K562 (cell line): Measurements from ENCODE around the gene SPTA1. TPM values are rescaled to one million over a fixed set of nuclear protein-coding genes. Genes with fewer than 3 reads are reported as not detected.

Source experiments
- BHLHE40 ChIP-seq: IDR thresholded peaks from 2 replicates; pipeline ENCODE4 v1.6.1; 2011; ENCODE audit warnings: low read length, improper control_type of control experiment
- CBFA2T3 ChIP-seq: fragments of 450-650 bp; IDR thresholded peaks from 2 replicates; pipeline ENCODE4 v1.6.1; 2017
- CBX5 ChIP-seq: IDR thresholded peaks from 2 replicates; pipeline ENCODE4 v1.6.1; 2014; ENCODE audit warnings: low read depth, borderline replicate concordance
- FOXP4 ChIP-seq: sonication (generic); formaldehyde crosslinking; IDR thresholded peaks from 2 replicates; pipeline ENCODE4 v1.8.0; 2022; ENCODE audit warnings: mild to moderate bottlenecking, missing genetic modification reagents, borderline replicate concordance
- IRF9 ChIP-seq: fragments of 450-650 bp; IDR thresholded peaks from 2 replicates; pipeline ENCODE4 v1.6.1; 2016; ENCODE audit warnings: missing biosample characterization, missing genetic modification characterization
- KAT7 ChIP-seq: sonication (generic); formaldehyde crosslinking; IDR thresholded peaks from 2 replicates; pipeline ENCODE4 v1.8.0; 2022; ENCODE audit warnings: missing genetic modification reagents, mild to moderate bottlenecking, borderline replicate concordance
- KAT8 ChIP-seq: fragments of 450-650 bp; IDR thresholded peaks from 2 replicates; pipeline ENCODE4 v1.6.1; 2016; ENCODE audit warnings: low read depth, mild to moderate bottlenecking
- NR2C2 ChIP-seq, 2 experiments: fragments of 200-800 bp in 1 of 2; sonication (Bioruptor generic) in 1 of 2; sonication (generic) in 1 of 2; formaldehyde crosslinking in 1 of 2; IDR thresholded peaks; 2 replicates each; pipeline versions ENCODE4 v1.6.1 to v1.8.0; 2016 to 2022; ENCODE audit warnings: mild to moderate bottlenecking in 1 of 2, missing compliant biosample characterization in 1 of 2, missing genetic modification characterization in 1 of 2, missing genetic modification reagents in 1 of 2
- POU5F1 ChIP-seq: fragments of 150-350 bp; IDR thresholded peaks from 2 replicates; pipeline ENCODE4 v1.6.1; 2014; ENCODE audit warnings: borderline replicate concordance, low read length, low read depth, mild to moderate bottlenecking; ENCODE audit not compliant: partially characterized antibody
- TCF3 ChIP-seq: sonication (generic); formaldehyde crosslinking; IDR thresholded peaks from 2 replicates; pipeline ENCODE4 v1.4.0; 2020; ENCODE audit warnings: mild to moderate bottlenecking, missing genetic modification reagents
- TCF7L2 ChIP-seq: fragments of 150-350 bp; IDR thresholded peaks from 2 replicates; pipeline ENCODE4 v1.6.1; 2016; ENCODE audit warnings: low read depth, mild to moderate bottlenecking, low read length, moderate library complexity
- TSC22D4 ChIP-seq: fragments of 450-650 bp; IDR thresholded peaks from 2 replicates; pipeline ENCODE4 v1.6.1; 2016; ENCODE audit warnings: missing genetic modification characterization, missing biosample characterization, control low read depth
- ZFP30 ChIP-seq: fragments of 250-450 bp; sonication (Bioruptor Pico); IDR thresholded peaks from 2 replicates; pipeline ENCODE4 v1.8.0; 2022; ENCODE audit warnings: moderate library complexity, mild to moderate bottlenecking, inconsistent platforms, borderline replicate concordance
- ZNF77 ChIP-seq: fragments of 250-450 bp; sonication (Bioruptor Pico); IDR thresholded peaks from 2 replicates; pipeline ENCODE4 v1.5.0; 2020
- polyA plus RNA-seq, 8 experiments: library from polyadenylated mRNA; depleted of rRNA in 4 of 8; stranded (reverse) in 5 of 8; unstranded in 3 of 8; fragments of >200 nt; fragmentation: Nextera tagmentation in 2 of 8; fragmentation: Illumina TruSeq in 1 of 8; extraction: Ambion mirVana in 2 of 8; extraction: Trizol in 1 of 8; gene quantifications; 2 replicates each; pipeline versions ENCODE4 v1.2.1 to v1.2.3, GENCODE V29; 2011 to 2014; ENCODE audit warnings: inconsistent platforms in 1 of 8, missing spikeins in 1 of 8
- total RNA-seq, 7 experiments: library from RNA; depleted of rRNA in 6 of 7; stranded (reverse); fragments of >200 nt in 6 of 7; fragmentation: Illumina TruSeq in 2 of 7; extraction: Trizol in 2 of 7; gene quantifications; 2 replicates each; pipeline versions ENCODE4 v1.2.1 to v1.2.3, GENCODE V29; 2011 to 2021; ENCODE audit warnings: low replicate concordance in 1 of 7
- TF ChIP-seq, protein P1 (sequence below): fragments of 250-450 bp; sonication (Bioruptor Pico); IDR thresholded peaks from 2 replicates; pipeline ENCODE4 v1.8.0; 2021; ENCODE audit warnings: borderline replicate concordance, mild to moderate bottlenecking, moderate library complexity; ENCODE audit not compliant: poor library complexity, severe bottlenecking
- TF ChIP-seq, protein P2 (sequence below): sonication (generic); formaldehyde crosslinking; IDR thresholded peaks from 2 replicates; pipeline ENCODE4 v1.9.0; 2022; ENCODE audit warnings: mild to moderate bottlenecking, missing genetic modification reagents
- TF ChIP-seq, protein P3 (sequence below): sonication (generic); formaldehyde crosslinking; IDR thresholded peaks from 2 replicates; pipeline ENCODE4 v1.8.1; 2023; ENCODE audit warnings: mild to moderate bottlenecking, missing genetic modification reagents
- TF ChIP-seq, protein P4 (sequence below): fragments of 450-650 bp; IDR thresholded peaks from 2 replicates; pipeline ENCODE4 v1.6.1; 2017; ENCODE audit warnings: mild to moderate bottlenecking, moderate library complexity

The SPTA1 gene
- total and polyA plus RNA-seq, 9 of the 15 experiments (the other 6 are each of a cell fraction or from before 2014, with no cell fraction given), result 11.0 to 62.1 (median 45.9) TPM

DNA sequence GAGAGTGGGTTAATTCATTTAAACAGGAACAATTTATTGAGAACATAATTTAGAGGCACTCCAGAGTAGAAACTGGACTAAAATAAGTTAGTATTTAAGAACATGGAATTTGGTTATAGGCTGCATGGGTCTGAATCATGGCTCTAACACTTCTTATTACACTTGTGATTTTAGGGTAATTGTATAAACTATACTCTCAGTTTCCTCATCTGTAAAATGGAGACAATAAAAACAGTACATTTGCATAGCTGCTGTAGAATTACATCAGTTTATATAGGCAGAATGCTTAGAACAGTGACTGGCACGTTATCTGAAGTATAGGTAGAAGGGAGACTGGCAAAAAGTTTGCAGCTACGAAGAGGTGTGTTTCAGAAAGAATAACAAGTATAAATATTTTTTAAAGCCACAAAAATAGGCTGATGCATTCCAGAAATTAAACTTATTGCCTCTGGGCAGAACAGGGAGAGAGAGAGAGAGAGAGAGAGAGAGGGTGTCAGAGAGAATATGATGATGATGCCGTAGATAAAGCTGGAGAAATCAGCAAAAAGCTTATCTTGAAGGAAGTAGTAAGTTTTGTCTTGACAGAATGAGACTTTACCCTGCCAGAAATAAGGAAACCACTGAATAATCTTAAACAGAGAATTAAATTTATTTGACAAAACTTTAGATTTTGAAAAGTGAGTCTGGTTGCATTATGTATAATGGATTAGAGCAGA, 42.2 kb upstream of the SPTA1 start (continued):
- TF ChIP-seq KAT8 (no peak), TSC22D4 (no peak), ZFP30 (CRISPR knock-in tag) (no peak), BHLHE40 (no peak), ZNF77 (no peak), POU5F1 (no peak), IRF9 (no peak), FOXP4 (CRISPR knock-in tag) (no peak), TCF7L2 (no peak), CBX5 (no peak), KAT7 (CRISPR knock-in tag) (no peak), CBFA2T3 (no peak), NR2C2 (CRISPR knock-in tag; IDR thresholded peaks at IDR 0.05) (no peak), NR2C2 (tag; IDR thresholded peaks at IDR 0.05) (0 out of 2 replicates have a peak, but pooled peaks have one; percentile 21), TCF3 (no peak)
- TF ChIP-seq, protein P1, sequence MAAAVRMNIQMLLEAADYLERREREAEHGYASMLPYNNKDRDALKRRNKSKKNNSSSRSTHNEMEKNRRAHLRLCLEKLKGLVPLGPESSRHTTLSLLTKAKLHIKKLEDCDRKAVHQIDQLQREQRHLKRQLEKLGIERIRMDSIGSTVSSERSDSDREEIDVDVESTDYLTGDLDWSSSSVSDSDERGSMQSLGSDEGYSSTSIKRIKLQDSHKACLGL, result no peak
- TF ChIP-seq, protein P2, sequence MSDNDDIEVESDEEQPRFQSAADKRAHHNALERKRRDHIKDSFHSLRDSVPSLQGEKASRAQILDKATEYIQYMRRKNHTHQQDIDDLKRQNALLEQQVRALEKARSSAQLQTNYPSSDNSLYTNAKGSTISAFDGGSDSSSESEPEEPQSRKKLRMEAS (CRISPR knock-in tag), result no peak
- TF ChIP-seq, protein P3, sequence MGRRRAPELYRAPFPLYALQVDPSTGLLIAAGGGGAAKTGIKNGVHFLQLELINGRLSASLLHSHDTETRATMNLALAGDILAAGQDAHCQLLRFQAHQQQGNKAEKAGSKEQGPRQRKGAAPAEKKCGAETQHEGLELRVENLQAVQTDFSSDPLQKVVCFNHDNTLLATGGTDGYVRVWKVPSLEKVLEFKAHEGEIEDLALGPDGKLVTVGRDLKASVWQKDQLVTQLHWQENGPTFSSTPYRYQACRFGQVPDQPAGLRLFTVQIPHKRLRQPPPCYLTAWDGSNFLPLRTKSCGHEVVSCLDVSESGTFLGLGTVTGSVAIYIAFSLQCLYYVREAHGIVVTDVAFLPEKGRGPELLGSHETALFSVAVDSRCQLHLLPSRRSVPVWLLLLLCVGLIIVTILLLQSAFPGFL, result no peak
- TF ChIP-seq, protein P4, sequence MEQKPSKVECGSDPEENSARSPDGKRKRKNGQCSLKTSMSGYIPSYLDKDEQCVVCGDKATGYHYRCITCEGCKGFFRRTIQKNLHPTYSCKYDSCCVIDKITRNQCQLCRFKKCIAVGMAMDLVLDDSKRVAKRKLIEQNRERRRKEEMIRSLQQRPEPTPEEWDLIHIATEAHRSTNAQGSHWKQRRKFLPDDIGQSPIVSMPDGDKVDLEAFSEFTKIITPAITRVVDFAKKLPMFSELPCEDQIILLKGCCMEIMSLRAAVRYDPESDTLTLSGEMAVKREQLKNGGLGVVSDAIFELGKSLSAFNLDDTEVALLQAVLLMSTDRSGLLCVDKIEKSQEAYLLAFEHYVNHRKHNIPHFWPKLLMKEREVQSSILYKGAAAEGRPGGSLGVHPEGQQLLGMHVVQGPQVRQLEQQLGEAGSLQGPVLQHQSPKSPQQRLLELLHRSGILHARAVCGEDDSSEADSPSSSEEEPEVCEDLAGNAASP, result no peak
